DND-41 (cell line): ENCODE results near the gene ABL2.

Experiments used
- ATAC-seq: fragments of 200-7000 bp; cut with Tn5 transposase; 3 replicates; pipeline ENCODE4 v1.9.1; 2021; ENCODE audit warnings: low read depth; ENCODE audit not compliant: insufficient read depth
- DNase-seq: peaks from one replicate; pipeline ENCODE4 v3.0.0-alpha.2; 2020
- H2AFZ ChIP-seq: 2 replicates; pipeline ENCODE4 v1.6.0; 2012; ENCODE audit warnings: low read depth, low read length
- H3K27ac ChIP-seq: 2 replicates; pipeline ENCODE4 v1.5.1; 2012; ENCODE audit warnings: low read length, inconsistent platforms
- H3K27me3 ChIP-seq: fragments of 200-600 bp; sonication (generic); 2 replicates; pipeline ENCODE4 v1.6.0; 2012; ENCODE audit warnings: low read length, mild to moderate bottlenecking, inconsistent platforms; ENCODE audit not compliant: insufficient read depth, poor library complexity
- H3K36me3 ChIP-seq: 2 replicates; pipeline ENCODE4 v1.5.1; 2012; ENCODE audit warnings: low read length, inconsistent platforms; ENCODE audit not compliant: insufficient read depth
- H3K4me1 ChIP-seq: 2 replicates; pipeline ENCODE4 v1.5.1; 2012; ENCODE audit warnings: mild to moderate bottlenecking, low read length; ENCODE audit not compliant: insufficient read depth
- H3K4me2 ChIP-seq: 2 replicates; pipeline ENCODE4 v1.6.0; 2012; ENCODE audit warnings: mild to moderate bottlenecking, moderate library complexity, low read length, inconsistent platforms; ENCODE audit not compliant: insufficient read depth
- H3K4me3 ChIP-seq, 2 experiments: fragments of 200-600 bp in 1 of 2; shearing (Covaris generic) in 1 of 2; 2 replicates each; pipeline ENCODE4 v1.5.1; 2012 to 2016; ENCODE audit warnings: inconsistent platforms in 2 of 2, low read length in 2 of 2, mild to moderate bottlenecking in 2 of 2, low read depth in 1 of 2, moderate library complexity in 1 of 2
- H3K79me2 ChIP-seq: 2 replicates; pipeline ENCODE4 v1.6.0; 2012; ENCODE audit warnings: low read length, inconsistent platforms; ENCODE audit not compliant: insufficient read depth
- H3K9ac ChIP-seq: 2 replicates; pipeline ENCODE4 v1.6.0; 2012; ENCODE audit warnings: low read depth, mild to moderate bottlenecking, inconsistent platforms, low read length, moderate library complexity
- H3K9me3 ChIP-seq: 2 replicates; pipeline ENCODE4 v1.5.1; 2012; ENCODE audit warnings: low read length, moderate library complexity, mild to moderate bottlenecking, inconsistent platforms; ENCODE audit not compliant: insufficient read depth, severe bottlenecking
- H4K20me1 ChIP-seq: 2 replicates; pipeline ENCODE4 v1.6.0; 2012; ENCODE audit warnings: low read length; ENCODE audit not compliant: insufficient read depth
- CTCF ChIP-seq: IDR thresholded peaks from 2 replicates; pipeline ENCODE4 v1.5.1; 2012; ENCODE audit warnings: borderline replicate concordance, low read length, moderate library complexity, mild to moderate bottlenecking; ENCODE audit not compliant: poor library complexity, severe bottlenecking; ENCODE audit errors: extremely low read depth
- EZH2 ChIP-seq: IDR thresholded peaks from 3 replicates; pipeline ENCODE4 v1.6.1; 2012; ENCODE audit warnings: borderline replicate concordance, low read depth, mild to moderate bottlenecking, moderate library complexity, low read length, inconsistent platforms; ENCODE audit not compliant: severe bottlenecking

The ABL2 gene

GRCh38 chr1:179206812-179207211 lies 22.7 kb downstream of the ABL2 start:
- H3K4me2 ChIP-seq = no peak overlapping the region

GRCh38 chr1:179205284-179205683 lies 24.2 kb downstream of the ABL2 start:
- no peak for ATAC-seq
- H3K79me2 ChIP-seq = peaks cover 14% of the 10 kb centered on the region
- no peaks in the 10 kb centered on the region for H3K27me3 ChIP-seq
- no peak overlapping the region for H3K4me3 ChIP-seq
- H3K27ac ChIP-seq = no peak overlapping the region
- no peak overlapping the region for H2AFZ ChIP-seq
- no peak for DNase-seq
- H3K4me1 ChIP-seq = no peaks in the 10 kb centered on the region
- no peaks in the 10 kb centered on the region for H3K36me3 ChIP-seq
- H3K9ac ChIP-seq = no peak overlapping the region
- H4K20me1 ChIP-seq = peaks cover 6% of the 10 kb centered on the region; the same call in 1 of the 2 replicates
- no peak overlapping the region for H3K4me2 ChIP-seq
- H3K9me3 ChIP-seq = no peaks in the 10 kb centered on the region
- no peak for TF ChIP-seq EZH2
- no peak for TF ChIP-seq CTCF

More at GRCh38 chr1:179206812-179207211, 22.7 kb downstream of the ABL2 start:
- Histone ChIP-seq H4K20me1 (no peaks in the 10 kb centered on the region), H3K36me3 (no peaks in the 10 kb centered on the region), H3K4me3 (no peak overlapping the region), H3K27me3 (no peaks in the 10 kb centered on the region), H3K4me1 (no peaks in the 10 kb centered on the region), H3K27ac (no peak overlapping the region), H3K9ac (no peak overlapping the region), H3K79me2 (peaks cover 11% of the 10 kb centered on the region; the same call in 1 of the 2 replicates), H3K9me3 (no peaks in the 10 kb centered on the region), H2AFZ (no peak overlapping the region)
- ATAC-seq (no peak), DNase-seq (no peak)
- no peak for TF ChIP-seq CTCF
- no peak for TF ChIP-seq EZH2

GRCh38 chr1:179202161-179202560 lies 27.3 kb downstream of the ABL2 start:
- no peak overlapping the region for H3K4me3 ChIP-seq
- H2AFZ ChIP-seq = no peak overlapping the region
- no peak overlapping the region for H3K4me2 ChIP-seq
- no peak for DNase-seq
- peaks cover 9% of the 10 kb centered on the region for H3K79me2 ChIP-seq
- H3K4me1 ChIP-seq = no peaks in the 10 kb centered on the region
- H3K36me3 ChIP-seq = no peaks in the 10 kb centered on the region
- H4K20me1 ChIP-seq = peaks cover 6% of the 10 kb centered on the region; the same call in 1 of the 2 replicates
- H3K9ac ChIP-seq = no peak overlapping the region
- H3K27ac ChIP-seq = no peak overlapping the region
- no peaks in the 10 kb centered on the region for H3K9me3 ChIP-seq
- no peak for TF ChIP-seq CTCF
- no peak for TF ChIP-seq EZH2
- ATAC-seq = no peak
- H3K27me3 ChIP-seq = no peaks in the 10 kb centered on the region

- Histone ChIP-seq H3K4me2 (no peak overlapping the region), H4K20me1 (peaks cover 6% of the 10 kb centered on the region; the same call in 1 of the 2 replicates), H3K79me2 (peaks cover 7% of the 10 kb centered on the region)
Observed at GRCh38 chr1:179200586-179200985, 28.9 kb downstream of the ABL2 start.

More at GRCh38 chr1:179200586-179200985, 28.9 kb downstream of the ABL2 start:
- H3K9me3 ChIP-seq = no peaks in the 10 kb centered on the region
- no peak overlapping the region for H2AFZ ChIP-seq
- no peaks in the 10 kb centered on the region for H3K27me3 ChIP-seq
- TF ChIP-seq EZH2 = no peak
- TF ChIP-seq CTCF = no peak
- H3K36me3 ChIP-seq = no peaks in the 10 kb centered on the region
- H3K4me1 ChIP-seq = no peaks in the 10 kb centered on the region
- no peak for ATAC-seq
- DNase-seq = no peak
- H3K27ac ChIP-seq = no peak overlapping the region
- H3K9ac ChIP-seq = no peak overlapping the region
- no peak overlapping the region for H3K4me3 ChIP-seq
